GM12872 (cell line): ENCODE results near the gene GAK.

ENCODE experiments used
- TF ChIP-seq, protein P1 (sequence below): IDR thresholded peaks from 3 replicates; pipeline ENCODE4 v1.5.1; 2011; ENCODE audit warnings: low read depth, mild to moderate bottlenecking, low read length, moderate library complexity; ENCODE audit not compliant: insufficient read depth

The GAK gene

GRCh38 chr4:845233-845835 is 86.8 kb downstream of the GAK start:
- TF ChIP-seq, protein P1, sequence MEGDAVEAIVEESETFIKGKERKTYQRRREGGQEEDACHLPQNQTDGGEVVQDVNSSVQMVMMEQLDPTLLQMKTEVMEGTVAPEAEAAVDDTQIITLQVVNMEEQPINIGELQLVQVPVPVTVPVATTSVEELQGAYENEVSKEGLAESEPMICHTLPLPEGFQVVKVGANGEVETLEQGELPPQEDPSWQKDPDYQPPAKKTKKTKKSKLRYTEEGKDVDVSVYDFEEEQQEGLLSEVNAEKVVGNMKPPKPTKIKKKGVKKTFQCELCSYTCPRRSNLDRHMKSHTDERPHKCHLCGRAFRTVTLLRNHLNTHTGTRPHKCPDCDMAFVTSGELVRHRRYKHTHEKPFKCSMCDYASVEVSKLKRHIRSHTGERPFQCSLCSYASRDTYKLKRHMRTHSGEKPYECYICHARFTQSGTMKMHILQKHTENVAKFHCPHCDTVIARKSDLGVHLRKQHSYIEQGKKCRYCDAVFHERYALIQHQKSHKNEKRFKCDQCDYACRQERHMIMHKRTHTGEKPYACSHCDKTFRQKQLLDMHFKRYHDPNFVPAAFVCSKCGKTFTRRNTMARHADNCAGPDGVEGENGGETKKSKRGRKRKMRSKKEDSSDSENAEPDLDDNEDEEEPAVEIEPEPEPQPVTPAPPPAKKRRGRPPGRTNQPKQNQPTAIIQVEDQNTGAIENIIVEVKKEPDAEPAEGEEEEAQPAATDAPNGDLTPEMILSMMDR: no peak

DNA sequence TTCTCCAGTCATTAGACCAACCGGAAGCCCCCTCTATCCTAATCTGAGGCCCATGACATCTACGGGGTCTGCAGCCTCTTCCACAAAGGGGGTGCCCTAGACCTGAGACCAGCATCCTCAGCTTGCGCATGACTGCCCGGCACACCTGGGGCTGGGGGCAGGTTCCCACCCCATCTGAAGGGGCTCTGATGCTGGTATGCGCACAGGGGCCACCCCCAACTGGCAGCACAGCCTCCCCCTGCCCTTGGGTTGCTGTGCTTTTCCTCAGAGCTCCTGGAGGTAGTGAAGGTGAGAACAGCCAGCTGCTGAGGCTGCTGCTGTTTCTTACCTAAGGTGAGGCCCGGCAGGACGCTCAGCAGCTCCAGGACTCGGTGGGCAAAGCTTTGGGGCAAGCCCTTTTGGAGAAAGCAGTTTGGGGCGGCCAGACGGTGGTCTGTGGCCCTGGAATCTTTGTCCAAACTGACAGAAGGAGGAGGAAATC is 87.3 kb downstream of the GAK start:
- TF ChIP-seq, protein P1: no peak

- TF ChIP-seq, protein P1: no peak
Observed at GRCh38 chr4:839675-840443, 92.3 kb downstream of the GAK start.

DNA sequence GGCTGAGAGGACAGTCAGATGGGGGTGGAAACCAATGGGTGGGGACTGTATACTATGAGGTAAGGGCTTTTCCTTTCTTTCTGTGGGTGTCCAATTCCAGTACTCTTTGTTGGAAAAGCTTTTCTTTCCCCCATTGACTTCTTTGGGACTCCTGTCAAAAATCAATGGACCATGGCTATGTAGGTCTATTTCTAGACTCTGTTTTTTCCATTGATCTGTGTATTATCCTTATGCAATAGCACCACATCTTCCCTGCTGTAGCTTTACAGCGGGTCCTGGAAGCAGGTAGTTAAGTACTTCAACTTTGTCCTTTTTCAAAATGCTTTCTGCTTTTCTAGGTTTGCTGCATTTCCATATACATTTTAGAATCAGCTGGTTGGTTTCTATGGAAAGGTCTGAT is 94.3 kb downstream of the GAK start:
- TF ChIP-seq, protein P1: no peak

- TF ChIP-seq, protein P1: no peak
Observed at GRCh38 chr4:836750-837301, 95.3 kb downstream of the GAK start.

DNA sequence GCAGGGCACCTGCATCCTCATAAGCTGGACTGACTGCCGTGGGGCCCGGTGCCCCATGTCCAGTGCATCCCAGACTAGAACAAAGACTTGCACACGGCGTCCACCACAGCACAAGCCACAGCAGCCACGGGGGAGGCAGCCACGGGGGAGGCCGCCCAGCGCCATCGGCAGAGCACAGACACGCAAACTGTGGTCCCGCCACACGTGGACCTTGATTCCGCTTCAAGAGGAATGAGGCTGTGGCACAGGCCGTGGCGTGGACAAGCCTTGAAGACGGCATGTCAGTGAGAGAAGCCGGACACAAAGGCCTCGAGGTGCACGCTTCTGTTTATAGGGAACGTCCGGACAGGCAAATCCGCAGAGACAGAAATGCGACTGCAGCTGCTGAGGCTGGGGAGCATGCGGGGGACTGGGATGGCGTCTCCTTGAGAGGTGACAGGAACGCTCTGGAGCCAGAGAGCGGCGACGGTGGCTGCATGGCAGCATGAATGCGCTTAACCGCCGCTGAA is 96.1 kb downstream of the GAK start:
- TF ChIP-seq, protein P1: no peak
